ENCODE measurements around the gene PRR33.

PRR33 gene

DNA sequence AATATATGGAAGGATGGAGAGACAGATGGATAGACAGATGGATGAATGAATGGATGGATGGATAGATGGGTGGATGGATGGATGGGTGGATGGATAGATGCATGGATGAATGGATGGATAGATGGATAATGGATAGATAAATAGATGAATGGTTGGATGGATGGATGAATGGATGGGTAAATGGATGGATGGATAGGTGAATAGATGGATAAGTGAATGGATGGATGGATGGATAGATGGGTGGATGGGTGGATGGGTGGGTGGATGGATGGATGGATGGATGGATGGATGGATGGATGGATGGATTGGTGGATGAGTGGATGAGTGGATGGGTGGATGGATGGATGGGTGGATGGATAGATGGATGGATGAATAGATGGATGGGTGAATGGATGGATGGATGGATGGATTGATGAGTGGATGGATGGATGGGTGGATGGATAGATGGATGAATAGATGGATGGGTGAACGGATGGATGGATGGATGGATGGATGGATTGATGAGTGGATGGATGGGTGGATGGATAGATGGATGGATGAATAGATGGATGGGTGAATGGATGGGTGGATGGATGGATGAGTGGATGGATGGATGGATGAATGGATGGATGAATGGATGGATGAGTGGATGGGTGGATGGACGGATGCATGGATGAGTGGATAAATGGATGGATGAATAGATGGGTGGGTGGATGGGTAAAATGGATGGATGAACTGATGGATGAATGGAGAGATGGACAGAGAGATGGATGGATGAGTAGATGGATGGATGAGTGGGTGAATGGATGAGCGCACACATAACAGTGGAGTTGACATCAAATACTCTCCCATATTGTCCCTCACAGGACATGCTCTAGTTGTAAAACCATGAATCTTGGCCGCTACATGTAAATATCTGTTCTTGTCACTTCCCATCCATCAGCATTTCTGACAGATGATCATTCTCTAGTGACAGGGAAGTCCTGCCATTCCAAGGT lies 30.0 kb downstream of the PRR33 start:
- no peak for DNase-seq

GRCh38 chr11:1860108-1860507 lies 31.6 kb downstream of the PRR33 start:
- DNase-seq, result no peak

- DNase-seq, result no peak
Measured at GRCh38 chr11:1859004-1859403, 32.7 kb downstream of the PRR33 start.

DNA sequence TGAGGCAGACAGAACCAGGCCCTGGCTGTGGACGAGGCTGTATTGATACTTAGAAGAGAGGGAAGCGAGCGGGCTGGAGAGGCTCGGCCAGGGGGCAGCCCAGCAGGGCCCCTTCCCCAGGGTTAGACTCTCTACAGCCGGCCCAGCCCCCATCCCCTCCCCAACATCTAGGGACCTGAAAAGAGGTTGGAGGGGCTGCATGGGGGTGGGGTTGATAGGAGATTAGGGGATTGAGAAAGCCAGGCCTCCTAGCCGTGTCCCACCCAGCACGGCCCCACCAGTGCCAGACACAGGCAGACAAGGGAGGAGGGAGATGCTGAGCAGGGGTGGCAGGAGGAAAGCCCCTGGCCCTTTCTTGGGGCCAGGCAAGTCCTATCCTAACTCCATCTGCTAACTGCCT lies 33.1 kb downstream of the PRR33 start:
- no peak for DNase-seq

DNA sequence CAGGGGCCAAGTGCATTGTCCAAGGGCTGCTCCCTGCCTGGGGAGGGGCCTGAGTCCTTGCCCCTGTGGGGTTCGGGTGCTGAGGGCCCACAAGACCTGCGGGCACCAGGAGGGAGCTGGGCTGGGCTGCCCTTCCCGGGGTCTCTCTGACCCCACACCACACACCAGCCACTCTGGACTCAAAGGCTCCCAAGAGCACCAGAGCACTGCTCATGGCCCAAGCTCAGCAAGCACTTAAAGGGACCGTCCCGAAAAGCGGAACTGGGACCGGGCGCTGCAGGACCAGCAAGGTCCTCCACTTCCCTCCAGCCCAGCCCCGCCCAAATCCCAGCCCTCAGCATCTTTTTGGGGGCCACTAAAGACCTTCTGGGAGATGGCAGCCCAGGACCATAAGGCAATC lies 33.5 kb downstream of the PRR33 start:
- DNase-seq, result no peak

DNA sequence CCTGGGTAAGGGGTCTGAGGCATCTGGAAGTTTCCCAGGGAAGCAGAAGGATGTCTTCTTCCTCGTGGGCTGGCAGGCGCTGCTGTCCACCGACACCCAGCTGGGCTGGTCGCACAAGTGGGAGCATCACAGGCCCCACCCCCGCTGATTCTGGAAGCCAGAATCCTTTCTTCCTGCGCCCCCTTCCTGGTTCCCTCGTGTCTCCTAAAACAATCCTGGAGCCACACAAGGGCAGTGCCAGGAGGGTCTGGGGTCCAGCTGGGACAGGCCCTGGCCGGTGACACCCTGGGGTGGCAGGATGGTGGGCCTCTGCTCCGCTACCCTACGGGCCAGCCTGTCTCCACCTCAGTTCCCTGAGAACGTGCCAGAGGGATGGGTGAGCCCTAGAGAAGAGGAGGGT lies 34.6 kb downstream of the PRR33 start:
- no peak for DNase-seq

DNA sequence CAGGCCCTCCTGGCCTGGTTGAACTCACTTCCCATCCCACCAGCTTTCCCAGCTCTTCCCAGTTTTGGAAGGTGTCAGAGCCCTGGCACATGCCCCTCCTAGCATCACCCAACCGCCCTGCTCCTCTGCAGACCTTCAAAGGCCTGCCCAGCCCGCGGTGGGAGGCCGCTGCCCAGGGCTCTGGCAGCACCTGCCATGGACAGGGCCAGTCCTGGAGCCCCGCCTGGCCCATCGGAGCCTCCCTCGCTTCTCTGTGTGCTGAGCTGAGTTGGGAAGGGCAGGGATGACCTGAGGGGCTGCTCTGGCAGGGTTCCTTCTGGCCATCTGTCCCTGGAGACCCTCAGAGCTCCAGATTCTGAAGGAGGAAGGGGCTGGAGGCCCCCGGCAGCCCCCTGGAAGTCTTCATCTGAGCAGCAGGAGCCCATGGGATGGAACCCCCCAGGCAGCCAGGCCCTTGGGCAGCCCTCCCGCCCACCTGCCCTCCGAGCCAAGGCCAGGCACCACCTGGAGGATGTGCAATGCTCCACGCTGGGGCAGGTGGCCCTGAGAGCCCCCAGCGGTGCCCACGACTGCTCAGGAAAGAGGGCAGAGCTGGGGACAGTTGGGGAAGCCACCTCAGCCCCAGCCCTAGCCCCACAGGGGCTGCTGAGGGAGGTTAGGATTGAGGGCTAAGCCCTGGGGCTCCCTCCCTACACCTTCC lies 35.2 kb downstream of the PRR33 start:
- DNase-seq, result no peak

DNA sequence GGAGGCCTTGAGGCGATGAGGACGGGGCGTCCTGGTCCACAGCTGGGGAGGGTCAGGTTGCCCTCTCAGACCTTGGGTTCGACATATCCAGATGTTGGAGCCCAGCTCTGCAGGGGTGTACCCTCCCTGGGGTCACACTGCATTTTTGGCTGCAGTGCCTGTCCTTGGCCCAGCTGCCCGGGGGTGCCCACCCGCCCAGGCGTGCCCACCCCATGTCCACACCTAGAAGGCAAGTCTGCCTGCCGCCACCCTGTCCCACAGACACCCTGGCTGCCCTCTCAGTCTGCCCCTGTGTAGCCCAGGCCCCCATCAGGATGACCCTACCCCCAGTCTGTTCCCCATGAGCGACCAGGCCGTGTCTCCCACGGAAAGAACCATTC lies 35.8 kb downstream of the PRR33 start:
- no peak for DNase-seq

DNA sequence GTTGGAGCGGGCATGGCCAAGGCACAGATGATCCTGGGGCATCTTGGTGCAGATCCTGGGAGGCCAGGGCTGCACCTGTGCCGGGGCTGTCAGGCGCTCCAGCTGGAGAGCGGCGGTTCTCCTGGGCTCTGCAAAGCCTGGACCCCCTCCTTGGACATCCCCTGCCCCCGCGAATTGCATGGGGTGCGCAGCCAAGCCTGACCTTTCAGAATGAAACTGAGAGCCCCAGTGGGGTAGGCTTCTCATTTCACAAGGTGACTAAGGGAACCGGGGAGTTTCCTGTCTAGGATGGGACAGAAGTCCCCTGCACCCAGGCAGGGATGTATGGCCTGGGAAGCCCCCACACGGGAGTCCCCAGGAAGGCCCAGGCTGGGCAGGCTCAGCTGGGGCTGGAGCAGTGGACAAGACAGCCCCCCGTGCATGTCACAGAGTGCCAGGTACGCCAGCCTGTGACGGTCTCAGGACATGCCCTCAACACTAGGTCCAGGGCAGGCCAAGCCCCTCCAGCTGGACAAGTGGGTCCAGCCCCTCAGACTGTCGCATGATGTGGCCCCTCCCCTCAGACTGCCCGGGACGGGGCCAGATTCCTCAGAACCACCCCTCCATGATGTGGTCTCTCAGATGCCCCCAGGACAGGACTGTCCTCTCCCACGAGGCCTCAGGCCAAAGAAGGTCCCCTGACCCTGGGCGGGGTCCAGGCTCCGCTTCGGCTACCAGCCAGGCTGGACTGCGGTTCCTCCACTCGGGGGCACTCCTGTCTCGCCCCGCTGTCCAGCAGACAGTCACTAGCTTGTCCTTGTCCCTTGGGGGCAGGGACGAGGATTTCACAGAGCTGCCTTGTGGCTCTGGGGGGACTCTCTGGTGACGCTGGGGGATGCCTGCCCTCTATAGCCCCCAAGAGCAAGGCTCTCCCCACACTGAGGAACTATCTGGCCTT lies 36.5 kb downstream of the PRR33 start:
- no peak for DNase-seq

DNA sequence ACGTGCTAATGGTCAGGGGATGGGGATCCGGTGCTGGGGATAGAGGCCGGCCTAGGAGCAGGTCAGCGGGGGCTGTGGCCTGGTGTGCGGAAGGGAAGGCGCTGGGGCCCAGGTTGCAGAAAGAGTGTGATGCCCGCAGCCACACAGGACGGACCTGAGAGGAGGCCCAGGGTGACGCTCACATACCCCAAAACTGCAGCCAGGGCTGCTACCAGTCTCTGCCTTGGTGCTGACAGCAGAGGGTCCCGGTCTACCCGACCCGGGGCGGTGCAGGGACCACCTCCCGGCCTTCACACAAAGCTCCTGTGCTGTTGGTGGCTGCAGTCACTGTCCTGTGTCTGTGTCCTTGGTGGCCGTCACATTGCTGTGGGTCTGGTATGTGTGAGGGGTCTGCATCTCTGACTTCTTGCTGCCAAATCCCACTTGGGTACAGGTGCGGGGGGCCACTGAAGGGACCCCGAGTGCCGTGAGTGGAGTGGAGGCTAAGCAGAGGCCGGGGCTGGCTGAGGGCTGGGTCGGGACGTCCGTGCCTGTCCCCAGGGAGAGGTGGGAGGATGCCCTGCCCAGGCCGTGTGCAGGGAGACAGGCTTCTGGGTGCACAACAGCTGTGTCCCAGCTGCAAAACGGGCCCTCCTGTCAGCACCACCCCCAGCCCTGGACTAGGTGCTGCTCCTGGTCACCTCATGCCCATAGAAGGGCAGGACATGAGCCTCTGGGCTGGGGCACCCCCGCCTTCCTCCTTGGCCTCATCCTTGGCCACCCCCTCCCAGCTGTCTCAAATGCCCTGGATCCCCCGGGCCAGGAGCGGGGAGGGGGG lies 37.4 kb downstream of the PRR33 start:
- DNase-seq, result no peak

DNA sequence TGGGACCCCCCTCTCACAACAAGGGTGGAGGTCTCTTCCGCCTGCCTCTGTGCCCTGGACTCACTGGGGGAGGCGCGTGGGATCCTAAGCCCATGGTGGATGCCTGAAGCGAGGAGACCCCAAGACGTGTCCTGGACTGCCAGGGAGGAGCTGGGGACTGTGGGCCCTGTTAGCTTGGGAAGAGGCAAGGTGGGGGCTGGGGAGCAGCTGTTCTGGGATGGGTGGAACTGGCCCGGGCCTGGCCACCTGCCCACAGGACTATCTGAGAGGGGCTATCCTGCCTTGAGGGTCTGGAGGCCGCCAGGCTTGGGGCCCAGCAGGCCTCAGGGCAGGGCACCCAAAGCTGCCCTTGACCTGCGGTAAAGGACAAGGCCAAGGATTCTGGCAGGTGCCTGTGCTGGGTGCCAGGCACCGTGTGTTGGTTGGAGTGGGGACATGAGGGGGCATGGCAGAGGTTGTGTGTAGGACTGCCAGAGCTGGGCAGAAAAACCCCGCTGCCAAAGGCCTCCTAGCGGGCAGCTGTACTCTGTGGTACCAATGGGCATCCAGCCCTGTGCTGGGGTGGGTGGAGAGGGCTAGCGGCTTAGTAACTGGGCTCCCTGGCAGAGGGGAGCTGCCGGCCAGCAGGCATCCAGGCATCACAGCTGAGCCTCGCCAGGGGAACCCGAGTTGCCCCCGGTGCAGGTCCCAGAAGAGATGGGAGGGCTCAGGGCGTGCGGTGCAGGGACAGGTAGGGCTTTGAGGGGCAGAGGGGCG lies 38.1 kb downstream of the PRR33 start:
- DNase-seq, result no peak

GRCh38 chr11:1852877-1853276 lies 38.8 kb downstream of the PRR33 start, which contains the start of gene LSP1:
Gene LSP1, plus strand, starts transcription at chr11:1853084. Its CDS starts 61 bp downstream, at chr11:1853145.
- DNase-seq, result no peak

DNA sequence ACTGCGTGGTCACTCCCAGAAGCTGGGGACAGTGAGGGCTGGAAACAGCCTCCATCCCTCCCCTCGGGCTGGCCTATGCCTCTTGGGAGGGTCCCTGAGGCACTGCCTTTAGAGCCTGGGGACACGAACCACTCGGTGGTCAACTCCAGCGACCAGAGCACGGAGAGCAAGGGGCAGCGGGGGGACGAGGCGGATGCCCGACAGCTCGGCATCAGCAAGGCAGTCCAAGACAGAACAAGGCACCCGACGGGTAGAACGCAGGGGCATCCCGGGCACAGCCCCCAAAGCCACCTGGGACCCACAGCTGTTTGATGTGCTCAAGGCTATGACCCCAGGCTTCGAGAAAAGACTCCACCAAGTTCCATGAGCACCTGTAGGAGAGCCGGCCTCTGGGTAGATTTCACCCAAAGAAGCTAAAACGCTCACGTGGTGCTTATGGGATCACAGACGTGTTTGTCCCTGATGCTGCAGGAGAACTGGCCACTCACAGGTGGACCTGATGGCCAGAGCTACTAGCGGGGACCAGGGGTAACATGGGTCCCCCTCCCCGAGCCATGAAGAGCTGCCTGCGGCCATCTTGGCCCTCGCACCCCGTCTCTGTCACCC lies 39.3 kb downstream of the PRR33 start:
- DNase-seq, result no peak

- DNase-seq, result no peak
Measured at GRCh38 chr11:1851468-1852180, 40.1 kb downstream of the PRR33 start.

DNA sequence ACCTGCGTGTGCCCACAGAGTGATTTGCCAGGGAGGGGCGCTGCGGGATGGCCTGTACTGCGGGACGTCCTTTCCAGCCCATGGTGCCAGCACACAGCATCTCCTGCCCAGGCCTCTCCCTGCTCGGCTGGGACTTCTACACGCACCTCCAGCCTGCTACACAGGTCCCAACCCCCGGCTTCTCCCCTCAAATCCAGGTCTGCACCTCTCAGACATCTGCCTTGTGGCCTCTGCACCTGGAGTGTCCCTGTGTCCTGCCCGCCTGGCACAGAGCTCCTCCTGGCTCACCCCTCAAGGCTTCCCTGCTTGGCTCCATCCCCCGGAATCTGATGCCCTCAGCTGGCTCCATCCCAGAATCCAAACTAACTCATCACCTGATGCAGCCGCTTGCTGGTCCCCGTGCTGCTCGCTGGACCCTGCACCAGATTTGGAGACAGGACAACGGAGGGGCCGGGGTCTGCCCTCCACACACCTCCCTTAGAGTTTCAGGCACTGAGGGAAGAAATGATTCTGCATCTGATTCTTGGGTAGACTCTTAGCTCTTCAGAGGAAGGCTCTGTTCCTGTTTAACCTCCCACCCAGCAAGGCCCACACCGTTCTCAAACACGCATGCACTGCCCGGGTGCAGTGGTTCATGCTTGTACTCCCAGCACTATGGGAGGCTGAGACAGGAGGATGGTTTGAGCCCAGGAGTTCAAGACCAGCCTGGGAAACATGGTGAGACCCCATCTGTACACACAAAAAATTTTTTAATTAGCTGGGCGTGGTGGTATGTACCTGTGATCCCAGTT lies 42.9 kb downstream of the PRR33 start:
- no peak for DNase-seq

DNA sequence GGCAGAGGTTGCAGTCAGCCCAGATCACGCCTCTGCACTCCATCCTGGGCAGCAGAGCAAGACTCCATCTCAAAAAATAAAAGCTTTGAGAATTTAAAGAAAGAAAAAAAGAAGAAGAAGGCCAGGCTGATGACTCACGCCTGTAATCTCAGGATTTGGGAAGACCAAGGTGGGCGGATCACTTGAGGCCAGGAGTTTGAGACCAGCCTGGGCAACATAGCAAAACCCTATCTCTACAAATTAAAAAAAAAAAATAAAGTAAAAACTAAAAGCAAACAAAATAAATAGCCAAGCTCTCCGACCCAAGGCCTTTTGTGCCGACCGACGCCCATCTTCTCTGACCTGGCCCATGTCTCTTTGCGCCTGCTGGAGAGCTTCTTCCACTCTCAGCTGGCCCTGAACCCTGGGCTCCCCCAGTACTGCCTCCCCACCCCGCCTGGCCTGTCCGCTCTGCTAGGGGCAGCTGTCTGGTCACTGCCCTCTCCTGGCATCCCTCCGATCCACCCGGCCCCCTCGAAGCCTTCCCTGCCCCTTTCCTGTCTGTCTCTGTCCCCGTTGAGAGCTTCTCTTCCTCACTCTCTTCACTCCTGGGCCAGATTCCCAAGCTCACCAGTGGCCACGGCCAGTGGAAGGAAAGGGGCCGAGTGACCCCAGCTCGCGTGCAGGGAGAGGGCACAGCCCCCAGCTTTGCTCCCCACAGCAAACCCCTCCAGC lies 43.6 kb downstream of the PRR33 start:
- no peak for DNase-seq

GRCh38 chr11:1847006-1847735 lies 44.5 kb downstream of the PRR33 start:
- DNase-seq, result no peak

- DNase-seq, result no peak
Measured at GRCh38 chr11:1846453-1846932, 45.2 kb downstream of the PRR33 start.
